ENCODE measurements around the gene HUNK. TPM values are rescaled to one million over a fixed set of nuclear protein-coding genes. Genes with fewer than 3 reads are reported as not detected.

HUNK gene
- total and polyA plus RNA-seq, 2 of the 8 experiments (the other 6 are each of a cell fraction or from before 2014, with no cell fraction given): 1.9 to 10.2 TPM

GRCh38 chr21:31926498-31926897 is 53.7 kb downstream of the HUNK start:
- no peak overlapping the region for H3K4ac ChIP-seq (replicated peaks; ENCODE audit: insufficient read length, low read depth, low read length)
- H3K23ac ChIP-seq (ENCODE audit: insufficient read length): no peak overlapping the region
- H2BK12ac ChIP-seq (ENCODE audit: low read depth, low read length): no peak overlapping the region
- CTCF ChIA-PET (ENCODE audit: partially characterized antibody): no interaction called here
- H2BK20ac ChIP-seq (ENCODE audit: low read length): no peak overlapping the region
- 93% methylated on average over 3 of the region's 3 CpGs; no CpG with 5 or more reads in 1 of the 2 experiments for WGBS, 2 experiments (ENCODE audit: extremely low coverage in 1 of 2, insufficient coverage in 1 of 2, insufficient read length in 1 of 2, insufficient replicate concordance in 2 of 2, low coverage in 1 of 2, low lambda C conversion rate in 2 of 2, missing lambda C conversion rate in 1 of 2)
- H2BK15ac ChIP-seq (ENCODE audit: low read length): no peak overlapping the region
- no peaks in the 10 kb centered on the region for H3K27me3 ChIP-seq (replicated peaks in 1 of 4; ENCODE audit: control insufficient read depth in 3 of 4, extremely low read depth in 1 of 4, insufficient read depth in 3 of 4, low read length in 3 of 4)
- H3K27ac ChIP-seq (ENCODE audit: low read depth, low read length): no peak overlapping the region
- H3K4me3 ChIP-seq (ENCODE audit: extremely low read depth in 1 of 4, insufficient read depth in 2 of 4, low read depth in 3 of 4, low read length in 4 of 4): no peak overlapping the region
- H3K9me3 ChIP-seq (ENCODE audit: insufficient read depth in 2 of 2, low read depth in 1 of 2, low read length in 1 of 2): peaks cover 4 to 5% of the 10 kb centered on the region in 2 experiments; a peak in 3 of 4 replicates
- no peak overlapping the region for H4K8ac ChIP-seq (ENCODE audit: extremely low read depth, insufficient read depth, low read length)
- peaks cover 0 to 7% (median 0%) of the 10 kb centered on the region in 4 experiments; a peak in 2 of 8 replicates for H3K36me3 ChIP-seq (ENCODE audit: control insufficient read depth in 2 of 4, insufficient read depth in 4 of 4, low read length in 3 of 4)
- no peak overlapping the region for H3K18ac ChIP-seq (ENCODE audit: extremely low read depth, low read length)
- no peak for FAIRE-seq
- no peak for DNase-seq (ENCODE audit: low read depth in 1 of 2, low spot score in 2 of 2)
- no peaks in the 10 kb centered on the region for H3K79me2 ChIP-seq (ENCODE audit: control insufficient read depth in 1 of 2, insufficient read depth in 2 of 2, low read length in 2 of 2)
- H3K56ac ChIP-seq (replicated peaks; ENCODE audit: insufficient read length, low read depth, low read length): no peak overlapping the region
- TF ChIP-seq TEAD4 (IDR thresholded peaks at IDR 0.05; ENCODE audit: low read depth, low read length) (no peak), KDM1A (IDR thresholded peaks at IDR 0.05; ENCODE audit: borderline replicate concordance, low read length) (peak; percentile 67)
- no peak overlapping the region for H2AFZ ChIP-seq (ENCODE audit: low read length)
- H3K14ac ChIP-seq (ENCODE audit: insufficient read length): no peak overlapping the region
- no peak overlapping the region for H3K4me2 ChIP-seq (ENCODE audit: insufficient read depth in 1 of 2, low read depth in 2 of 2, low read length in 2 of 2)
- no peak overlapping the region for H4K91ac ChIP-seq (replicated peaks; ENCODE audit: insufficient read length, low read length)
- POLR2A ChIA-PET (ENCODE audit: partially characterized antibody): no interaction called here
- no peaks in the 10 kb centered on the region for H3K23me2 ChIP-seq (ENCODE audit: low read depth, low read length)
- H3K9ac ChIP-seq (replicated peaks in 1 of 4; ENCODE audit: extremely low read depth in 1 of 4, low read depth in 3 of 4, low read length in 3 of 4): no peak overlapping the region
- H3K79me1 ChIP-seq (ENCODE audit: low read depth, low read length): no peaks in the 10 kb centered on the region; the same call in 1 of the 2 replicates
- no peak overlapping the region for H2AK5ac ChIP-seq (ENCODE audit: low read depth, low read length)
- no peak overlapping the region for H2BK5ac ChIP-seq (ENCODE audit: low read depth, low read length)
- H2BK120ac ChIP-seq (replicated peaks; ENCODE audit: low read depth, low read length): no peak overlapping the region
- no peaks in the 10 kb centered on the region for H4K20me1 ChIP-seq (replicated peaks in 1 of 2; ENCODE audit: control insufficient read depth in 1 of 2, insufficient read depth in 2 of 2, low read length in 2 of 2)
- H4K5ac ChIP-seq (ENCODE audit: insufficient read length, low read depth, low read length): no peak overlapping the region
- peaks cover 0 to 1% (median 0%) of the 10 kb centered on the region in 4 experiments; a peak in 1 of 7 replicates for H3K4me1 ChIP-seq (replicated peaks in 1 of 4; ENCODE audit: control insufficient read depth in 3 of 4, insufficient read depth in 4 of 4, low read length in 3 of 4)
